Measurements from ENCODE around the gene SLC24A2. TPM values are rescaled to one million over a fixed set of nuclear protein-coding genes. Genes with fewer than 3 reads are reported as not detected.

SLC24A2 gene
- total RNA-seq, 4 donors from 2014 or later = 0.19 TPM; not detected in 3

DNA sequence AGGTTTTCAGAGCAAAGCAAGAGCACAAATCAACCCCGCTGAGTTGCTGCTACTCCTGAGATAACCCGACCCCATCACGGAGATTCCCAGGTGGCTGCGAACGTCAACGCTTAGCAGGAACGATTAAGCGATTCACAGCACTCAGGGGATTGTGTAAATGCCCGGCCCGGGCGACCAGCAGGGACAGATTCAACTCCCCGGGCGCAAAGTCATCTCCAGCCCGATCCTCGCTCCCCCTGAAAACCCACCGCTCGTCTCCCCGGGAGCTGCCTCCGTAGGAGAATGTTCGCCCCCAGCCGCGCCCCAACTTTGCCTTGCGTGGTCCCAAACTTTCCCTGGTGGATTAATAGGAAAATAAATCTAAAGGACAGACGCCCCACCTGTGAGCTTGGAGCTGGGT is 685 bp downstream of the SLC24A2 start:
- H3K4me3 ChIP-seq = no peak overlapping the region

DNA sequence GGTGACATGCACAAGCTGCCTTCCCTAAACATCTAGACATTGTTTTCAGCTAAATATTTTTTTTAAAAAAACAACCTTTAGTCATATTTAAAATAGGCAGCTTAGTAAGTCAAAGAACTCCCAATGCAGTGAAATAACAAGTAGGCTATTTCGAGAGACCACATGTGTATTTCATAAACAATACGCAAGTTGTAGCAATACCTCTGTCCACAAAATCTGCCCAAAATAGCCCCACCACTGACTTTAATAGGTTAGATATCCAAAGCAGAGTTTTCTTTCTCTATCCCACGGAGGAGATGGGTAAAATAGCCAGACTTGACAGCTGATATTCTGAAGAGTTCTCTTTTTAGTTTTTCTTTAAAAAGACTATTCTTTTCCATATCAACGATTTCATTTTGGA is 1.2 kb downstream of the SLC24A2 start:
- no peak for TF ChIP-seq POLR2A (IDR thresholded peaks at IDR 0.05)
- TF ChIP-seq, protein P1, sequence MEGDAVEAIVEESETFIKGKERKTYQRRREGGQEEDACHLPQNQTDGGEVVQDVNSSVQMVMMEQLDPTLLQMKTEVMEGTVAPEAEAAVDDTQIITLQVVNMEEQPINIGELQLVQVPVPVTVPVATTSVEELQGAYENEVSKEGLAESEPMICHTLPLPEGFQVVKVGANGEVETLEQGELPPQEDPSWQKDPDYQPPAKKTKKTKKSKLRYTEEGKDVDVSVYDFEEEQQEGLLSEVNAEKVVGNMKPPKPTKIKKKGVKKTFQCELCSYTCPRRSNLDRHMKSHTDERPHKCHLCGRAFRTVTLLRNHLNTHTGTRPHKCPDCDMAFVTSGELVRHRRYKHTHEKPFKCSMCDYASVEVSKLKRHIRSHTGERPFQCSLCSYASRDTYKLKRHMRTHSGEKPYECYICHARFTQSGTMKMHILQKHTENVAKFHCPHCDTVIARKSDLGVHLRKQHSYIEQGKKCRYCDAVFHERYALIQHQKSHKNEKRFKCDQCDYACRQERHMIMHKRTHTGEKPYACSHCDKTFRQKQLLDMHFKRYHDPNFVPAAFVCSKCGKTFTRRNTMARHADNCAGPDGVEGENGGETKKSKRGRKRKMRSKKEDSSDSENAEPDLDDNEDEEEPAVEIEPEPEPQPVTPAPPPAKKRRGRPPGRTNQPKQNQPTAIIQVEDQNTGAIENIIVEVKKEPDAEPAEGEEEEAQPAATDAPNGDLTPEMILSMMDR (IDR thresholded peaks at IDR 0.05) = no peak
- H3K4me3 ChIP-seq = no peak overlapping the region
- H3K27ac ChIP-seq = no peak overlapping the region
- no peaks in the 10 kb centered on the region for H3K27me3 ChIP-seq
- DNase-seq = no peak
- H3K4me1 ChIP-seq = no peaks in the 10 kb centered on the region
- H3K36me3 ChIP-seq = no peaks in the 10 kb centered on the region
- H3K9me3 ChIP-seq = no peaks in the 10 kb centered on the region

More for the DNA sequence above, 685 bp downstream of the SLC24A2 start:
- H3K9me3 ChIP-seq = no peaks in the 10 kb centered on the region
- H3K4me1 ChIP-seq = no peaks in the 10 kb centered on the region
- H3K27ac ChIP-seq = no peak overlapping the region
- H3K27me3 ChIP-seq = no peaks in the 10 kb centered on the region
- no peak for DNase-seq
- H3K36me3 ChIP-seq = no peaks in the 10 kb centered on the region
- no peak for TF ChIP-seq POLR2A (IDR thresholded peaks at IDR 0.05)
- TF ChIP-seq, protein P1 (IDR thresholded peaks at IDR 0.05) = no peak

DNA sequence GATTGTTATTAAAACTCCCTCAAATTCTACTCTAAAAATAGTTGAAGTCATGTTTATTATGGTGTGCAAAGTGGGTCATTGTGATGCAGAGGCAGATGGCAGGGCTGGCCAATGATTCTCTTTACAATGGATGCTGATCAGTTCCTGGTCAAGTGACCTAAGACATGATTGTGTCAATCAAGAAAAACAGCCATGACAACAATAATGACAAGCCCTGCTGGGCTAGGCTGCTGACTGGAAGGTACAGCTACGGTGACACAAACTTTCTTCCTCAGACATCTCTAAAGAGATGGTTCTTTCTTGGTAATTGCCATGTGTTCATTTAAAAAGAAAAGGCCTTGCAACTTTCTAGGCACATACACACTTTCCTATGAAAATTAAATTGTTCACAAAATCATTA is 3.6 kb downstream of the SLC24A2 start:
- H3K27ac ChIP-seq = no peak overlapping the region
- no peak overlapping the region for H3K4me3 ChIP-seq
- H3K4me1 ChIP-seq = no peaks in the 10 kb centered on the region
- no peaks in the 10 kb centered on the region for H3K27me3 ChIP-seq
- no peaks in the 10 kb centered on the region for H3K9me3 ChIP-seq
- no peaks in the 10 kb centered on the region for H3K36me3 ChIP-seq
- TF ChIP-seq, protein P1 (IDR thresholded peaks at IDR 0.05) = no peak
- no peak for TF ChIP-seq POLR2A (IDR thresholded peaks at IDR 0.05)
- no peak for DNase-seq

DNA sequence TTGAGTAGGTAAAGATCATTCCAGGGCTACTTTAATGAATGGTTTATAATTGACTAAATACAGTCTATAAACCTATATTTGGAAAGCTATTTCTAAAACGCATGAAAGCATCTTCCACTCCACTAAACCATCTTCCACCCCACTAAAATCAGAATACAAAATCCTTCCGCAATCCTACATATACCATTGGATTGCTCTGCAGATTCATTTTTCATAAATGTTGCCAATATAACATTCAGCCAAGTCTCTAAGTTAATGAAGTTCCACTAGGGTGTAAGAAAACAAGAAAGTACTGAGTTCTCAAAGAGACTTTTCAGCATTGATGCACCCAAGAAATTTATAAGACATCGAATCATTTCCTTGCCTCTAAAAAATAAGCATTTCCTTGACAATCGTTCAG is 4.7 kb downstream of the SLC24A2 start:
- DNase-seq = no peak
- Histone ChIP-seq H3K27ac (no peak overlapping the region), H3K27me3 (no peaks in the 10 kb centered on the region), H3K36me3 (no peaks in the 10 kb centered on the region), H3K9me3 (no peaks in the 10 kb centered on the region), H3K4me3 (no peak overlapping the region), H3K4me1 (no peaks in the 10 kb centered on the region)
- TF ChIP-seq, protein P1 (IDR thresholded peaks at IDR 0.05) = no peak
- TF ChIP-seq POLR2A (IDR thresholded peaks at IDR 0.05) = no peak

DNA sequence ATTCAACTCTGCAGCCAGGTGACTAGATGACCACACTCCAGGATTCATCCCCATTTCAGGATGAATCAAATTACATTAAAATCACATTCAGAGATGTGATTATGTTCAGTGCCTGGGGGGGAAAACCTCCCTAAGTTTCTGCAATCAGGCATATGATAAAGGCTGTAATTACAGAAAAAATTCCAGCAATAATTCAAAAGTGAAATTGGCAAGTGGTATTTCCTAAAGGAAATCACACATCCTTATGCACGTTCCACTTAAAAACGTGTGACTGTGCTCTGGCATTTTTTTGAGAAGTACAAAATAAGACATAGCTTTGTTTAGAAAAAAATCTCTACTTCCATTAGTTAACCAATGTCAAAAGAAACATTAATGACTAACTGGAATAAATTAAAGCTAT is 5.3 kb downstream of the SLC24A2 start:
- H3K27ac ChIP-seq = no peak overlapping the region
- H3K36me3 ChIP-seq = no peaks in the 10 kb centered on the region
- H3K4me1 ChIP-seq = no peaks in the 10 kb centered on the region
- H3K9me3 ChIP-seq = no peaks in the 10 kb centered on the region
- H3K27me3 ChIP-seq = no peaks in the 10 kb centered on the region
- no peak for DNase-seq
- TF ChIP-seq, protein P1 (IDR thresholded peaks at IDR 0.05) = no peak
- no peak overlapping the region for H3K4me3 ChIP-seq

DNA sequence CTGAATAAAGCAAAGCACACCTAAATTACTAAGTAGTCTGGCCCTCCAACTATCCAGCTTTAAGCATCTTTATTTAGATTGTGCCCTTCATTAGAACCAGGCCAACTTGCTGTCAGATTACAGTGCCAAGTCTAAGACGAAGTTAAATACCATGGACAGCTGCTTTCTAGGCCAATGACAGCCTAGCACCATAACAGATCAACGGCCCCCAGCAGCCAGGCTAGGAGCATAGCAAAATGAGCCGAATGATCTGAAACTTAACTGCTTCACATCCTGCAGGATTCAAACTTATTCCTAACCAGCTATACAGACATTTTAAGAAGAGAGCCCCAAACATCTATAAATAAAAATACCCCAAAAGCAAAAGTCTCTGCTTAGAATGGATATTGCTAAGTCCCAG is 6.8 kb downstream of the SLC24A2 start:
- no peak for TF ChIP-seq POLR2A (IDR thresholded peaks at IDR 0.05)
- TF ChIP-seq, protein P1 (IDR thresholded peaks at IDR 0.05) = no peak
- no peaks in the 10 kb centered on the region for H3K36me3 ChIP-seq
- DNase-seq = no peak
- no peaks in the 10 kb centered on the region for H3K27me3 ChIP-seq
- H3K9me3 ChIP-seq = no peaks in the 10 kb centered on the region
- H3K4me3 ChIP-seq = no peak overlapping the region
- H3K27ac ChIP-seq = no peak overlapping the region
- no peaks in the 10 kb centered on the region for H3K4me1 ChIP-seq
